GM23248 (cell line): ENCODE results near the gene MYH11. TPM values are rescaled to one million over a fixed set of nuclear protein-coding genes. Genes with fewer than 3 reads are reported as not detected.

ENCODE experiments used
- DNase-seq: peaks from one replicate; pipeline ENCODE4 v3.0.0-alpha.2; 2015
- H2AFZ ChIP-seq: fragments of 200-600 bp; sonication (generic); 2 replicates; pipeline ENCODE4 v1.6.1; 2016; ENCODE audit warnings: antibody characterized with exemption
- H3F3A ChIP-seq: fragments of 200-600 bp; sonication (generic); 2 replicates; pipeline ENCODE4 v1.6.1; 2016; ENCODE audit warnings: mild to moderate bottlenecking, antibody characterized with exemption, mixed run types; ENCODE audit not compliant: insufficient read depth
- H3K27ac ChIP-seq: fragments of 200-600 bp; sonication (generic); 2 replicates; pipeline ENCODE4 v1.5.1; 2016; ENCODE audit warnings: mild to moderate bottlenecking
- H3K27me3 ChIP-seq: fragments of 200-600 bp; sonication (generic); replicated peaks from 2 replicates; pipeline ENCODE4 v1.6.1; 2016; ENCODE audit warnings: mild to moderate bottlenecking; ENCODE audit not compliant: insufficient read depth
- H3K36me3 ChIP-seq: fragments of 200-600 bp; sonication (generic); 2 replicates; pipeline ENCODE4 v1.6.1; 2016; ENCODE audit warnings: low read depth, mild to moderate bottlenecking
- H3K4me1 ChIP-seq: fragments of 200-600 bp; sonication (generic); 2 replicates; pipeline ENCODE4 v1.6.1; 2016; ENCODE audit warnings: mild to moderate bottlenecking; ENCODE audit not compliant: insufficient read depth
- H3K4me2 ChIP-seq: fragments of 200-600 bp; sonication (generic); one replicate; pipeline ENCODE4 v1.6.1; 2016; ENCODE audit warnings: mild to moderate bottlenecking; ENCODE audit not compliant: unreplicated experiment
- H3K4me3 ChIP-seq: fragments of 200-600 bp; sonication (generic); 2 replicates; pipeline ENCODE4 v1.5.1; 2016; ENCODE audit warnings: mild to moderate bottlenecking
- H3K79me2 ChIP-seq: fragments of 200-600 bp; sonication (generic); 2 replicates; pipeline ENCODE4 v1.6.1; 2016; ENCODE audit warnings: mild to moderate bottlenecking; ENCODE audit not compliant: insufficient read depth
- H3K9ac ChIP-seq: fragments of 200-600 bp; sonication (generic); 2 replicates; pipeline ENCODE4 v1.6.1; 2016; ENCODE audit warnings: mild to moderate bottlenecking
- H3K9me2 ChIP-seq: fragments of 200-600 bp; sonication (generic); 2 replicates; pipeline ENCODE4 v1.6.1; 2016; ENCODE audit warnings: mixed run types, mild to moderate bottlenecking, moderate library complexity; ENCODE audit not compliant: insufficient read depth
- H3K9me3 ChIP-seq: fragments of 200-600 bp; sonication (generic); one replicate; pipeline ENCODE4 v1.6.1; 2017; ENCODE audit warnings: low read depth
- H4K20me1 ChIP-seq: fragments of 200-600 bp; sonication (generic); 2 replicates; pipeline ENCODE4 v1.6.0; 2016; ENCODE audit not compliant: insufficient read depth
- EZH2 ChIP-seq: fragments of 200-600 bp; sonication (generic); IDR thresholded peaks from 2 replicates; pipeline ENCODE4 v1.6.1; 2018; ENCODE audit warnings: antibody characterized with exemption, mild to moderate bottlenecking; ENCODE audit not compliant: insufficient read depth, poor library complexity, severe bottlenecking
- EZH2phosphoT487 ChIP-seq: fragments of 200-600 bp; sonication (generic); IDR thresholded peaks from 2 replicates; pipeline ENCODE4 v1.6.1; 2018; ENCODE audit warnings: antibody characterized with exemption, moderate library complexity, mild to moderate bottlenecking, low read depth; ENCODE audit not compliant: insufficient read depth
- WGBS, 2 experiments: methylation state at CpG; one replicate each; pipeline ENCODE4 v1.1.6; 2015 to 2017; ENCODE audit warnings: low lambda C conversion rate in 2 of 2, low coverage in 1 of 2; ENCODE audit errors: missing lambda C conversion rate in 2 of 2; 5-methylcytosine and 5-hydroxymethylcytosine counted together
- in situ Hi-C: fragments of 300-500 bp; cut with MboI; formaldehyde crosslinking; loops from 2 replicates; pipeline ENCODE4 v1.15.0; 2020
- polyA plus RNA-seq: library from polyadenylated mRNA; unstranded; fragments of >200 nt; fragmentation: Nextera tagmentation; extraction: Ambion mirVana; gene quantifications from 2 replicates; pipeline ENCODE4 v1.2.1, GENCODE V29; 2016
- total RNA-seq: library from RNA; depleted of rRNA; stranded (reverse); fragments of >200 nt; shearing (Covaris generic); gene quantifications from 2 replicates; pipeline ENCODE4 v1.2.3, GENCODE V29; 2014

Gene MYH11
- total and polyA plus RNA-seq, 2 experiments from 2014 or later: 0.79 TPM; not detected in 1

- Histone ChIP-seq H2AFZ (no peak overlapping the region), H3K4me3 (no peak overlapping the region), H3F3A (no peaks in the 10 kb centered on the region), H3K9me3 (no peaks in the 10 kb centered on the region), H3K27ac (no peak overlapping the region), H3K36me3 (no peaks in the 10 kb centered on the region), H3K9ac (no peak overlapping the region), H3K27me3 (peaks cover 29% of the 10 kb centered on the region; the same call in 1 of the 2 replicates), H3K4me1 (no peaks in the 10 kb centered on the region), H3K4me2 (no peak overlapping the region), H3K79me2 (no peaks in the 10 kb centered on the region), H3K9me2 (no peaks in the 10 kb centered on the region), H4K20me1 (no peaks in the 10 kb centered on the region)
- DNase-seq: no peak
- in situ Hi-C loops: no loop called here
- 74 to 82% methylated on average over 4 of the region's 4 CpGs for WGBS, 2 experiments
- TF ChIP-seq EZH2: no peak
- TF ChIP-seq EZH2phosphoT487: no peak
These were observed 97.8 kb downstream of the MYH11 start for GRCh38 chr16:15759070-15759469.

GRCh38 chr16:15757630-15758251 is 99.1 kb downstream of the MYH11 start:
- Histone ChIP-seq H3K4me3 (no peak overlapping the region), H3K4me2 (no peak overlapping the region), H3K9me2 (no peaks in the 10 kb centered on the region), H4K20me1 (no peaks in the 10 kb centered on the region), H3K4me1 (no peaks in the 10 kb centered on the region), H3K36me3 (no peaks in the 10 kb centered on the region), H3K79me2 (no peaks in the 10 kb centered on the region), H3K9me3 (no peaks in the 10 kb centered on the region), H3K27ac (no peak overlapping the region), H3K9ac (no peak overlapping the region), H3K27me3 (peaks cover 24% of the 10 kb centered on the region; the same call in 1 of the 2 replicates), H2AFZ (no peak overlapping the region), H3F3A (no peaks in the 10 kb centered on the region)
- DNase-seq: no peak
- WGBS, 2 experiments: 70 to 71% methylated on average over 22 to 23 of the region's 23 CpGs
- in situ Hi-C loops: no loop called here
- no peak for TF ChIP-seq EZH2
- no peak for TF ChIP-seq EZH2phosphoT487

GRCh38 chr16:15757077-15757386 is 99.8 kb downstream of the MYH11 start:
- in situ Hi-C loops: no loop called here
- no peaks in the 10 kb centered on the region for H3K4me1 ChIP-seq

GRCh38 chr16:15754821-15755534 is 101.8 kb downstream of the MYH11 start:
- Histone ChIP-seq H4K20me1 (no peaks in the 10 kb centered on the region), H3K9me3 (no peaks in the 10 kb centered on the region), H2AFZ (no peak overlapping the region), H3K9me2 (no peaks in the 10 kb centered on the region), H3K4me3 (no peak overlapping the region), H3K27me3 (0 out of 2 replicates have a peak, but pooled peaks cover 7% of the 10 kb centered on the region), H3K9ac (no peak overlapping the region), H3K27ac (no peak overlapping the region), H3K79me2 (no peaks in the 10 kb centered on the region), H3K4me1 (no peaks in the 10 kb centered on the region), H3F3A (no peaks in the 10 kb centered on the region), H3K36me3 (no peaks in the 10 kb centered on the region), H3K4me2 (no peak overlapping the region)
- in situ Hi-C loops: no loop called here
- DNase-seq: no peak
- 69 to 72% methylated on average over 8 of the region's 8 CpGs for WGBS, 2 experiments
- TF ChIP-seq EZH2phosphoT487: no peak
- TF ChIP-seq EZH2: no peak

More at GRCh38 chr16:15757077-15757386, 99.8 kb downstream of the MYH11 start:
- H3K9me2 ChIP-seq: no peaks in the 10 kb centered on the region
- H3K27ac ChIP-seq: no peak overlapping the region
- no peak for DNase-seq
- H3K27me3 ChIP-seq: peaks cover 17% of the 10 kb centered on the region; the same call in 1 of the 2 replicates
- 71 to 72% methylated on average over 10 of the region's 10 CpGs for WGBS, 2 experiments
- no peaks in the 10 kb centered on the region for H3K36me3 ChIP-seq
- TF ChIP-seq EZH2: no peak
- H3F3A ChIP-seq: no peaks in the 10 kb centered on the region
- no peaks in the 10 kb centered on the region for H4K20me1 ChIP-seq
- H3K79me2 ChIP-seq: no peaks in the 10 kb centered on the region
- no peak overlapping the region for H3K4me3 ChIP-seq
- no peaks in the 10 kb centered on the region for H3K9me3 ChIP-seq
- H2AFZ ChIP-seq: no peak overlapping the region
- no peak overlapping the region for H3K4me2 ChIP-seq
- no peak overlapping the region for H3K9ac ChIP-seq
